Keratinocyte (primary cell): ENCODE results near the gene GPRC5A. TPM values are rescaled to one million over a fixed set of nuclear protein-coding genes. Genes with fewer than 3 reads are reported as not detected.
A peak's percentile ranks its signal among the peaks of the same experiment; 100 is the strongest.

Experiments used
- DNase-seq: peaks from one replicate; pipeline ENCODE4 v3.0.0-alpha.2; 2011; ENCODE audit warnings: low read depth, missing footprints, low spot score
- FAIRE-seq: peaks from 2 replicates; lab custom pipeline; 2011; peaks lifted over from hg19 to GRCh38; lab: Jason Lieb, UNC
- H2AFZ ChIP-seq: 2 replicates; pipeline ENCODE4 v1.6.0; 2012; ENCODE audit warnings: low read length, control low read depth, inconsistent platforms; ENCODE audit not compliant: control insufficient read depth
- H3K27ac ChIP-seq: 2 replicates; pipeline ENCODE4 v1.5.1; 2011; ENCODE audit warnings: low read length; ENCODE audit not compliant: control insufficient read depth, insufficient read depth
- H3K27me3 ChIP-seq: 3 replicates; pipeline ENCODE4 v1.6.0; 2011; ENCODE audit warnings: low read length; ENCODE audit not compliant: control insufficient read depth, insufficient read depth; ENCODE audit errors: extremely low read depth
- H3K36me3 ChIP-seq, 2 experiments: 2 replicates in 1 of 2; 3 replicates in 1 of 2; pipeline ENCODE4 v1.5.1; 2011; ENCODE audit warnings: low read length in 2 of 2, mild to moderate bottlenecking in 1 of 2; ENCODE audit not compliant: control insufficient read depth in 2 of 2, insufficient read depth in 2 of 2; ENCODE audit errors: extremely low read depth in 1 of 2
- H3K4me1 ChIP-seq: 3 replicates; pipeline ENCODE4 v1.5.1; 2011; ENCODE audit warnings: low read length; ENCODE audit not compliant: control insufficient read depth, insufficient read depth; ENCODE audit errors: extremely low read depth
- H3K4me2 ChIP-seq: 3 replicates; pipeline ENCODE4 v1.6.0; 2011; ENCODE audit warnings: low read depth, low read length; ENCODE audit not compliant: control insufficient read depth, insufficient read depth; ENCODE audit errors: extremely low read depth
- H3K4me3 ChIP-seq, 3 experiments: fragments of 200-600 bp in 1 of 3; sonication (generic) in 1 of 3; 2 replicates in 2 of 3; 3 replicates in 1 of 3; pipeline ENCODE4 v1.5.1; 2011 to 2016; ENCODE audit warnings: low read length in 3 of 3, mild to moderate bottlenecking in 3 of 3, control low read depth in 2 of 3, inconsistent platforms in 1 of 3, low read depth in 1 of 3, mixed read lengths in 1 of 3, mixed run types in 1 of 3, moderate library complexity in 1 of 3; ENCODE audit not compliant: control insufficient read depth in 2 of 3, insufficient read depth in 2 of 3; ENCODE audit errors: extremely low read depth in 1 of 3
- H3K79me2 ChIP-seq: 2 replicates; pipeline ENCODE4 v1.6.0; 2012; ENCODE audit warnings: low read length; ENCODE audit not compliant: control insufficient read depth, insufficient read depth
- H3K9ac ChIP-seq: 3 replicates; pipeline ENCODE4 v1.6.0; 2011; ENCODE audit warnings: low read length; ENCODE audit not compliant: control insufficient read depth, insufficient read depth; ENCODE audit errors: extremely low read depth
- H3K9me1 ChIP-seq: 3 replicates; pipeline ENCODE4 v1.6.0; 2011; ENCODE audit warnings: low read length; ENCODE audit not compliant: control insufficient read depth, insufficient read depth; ENCODE audit errors: extremely low read depth
- H3K9me3 ChIP-seq: 2 replicates; pipeline ENCODE4 v1.5.1; 2012; ENCODE audit warnings: low read depth, low read length; ENCODE audit not compliant: control insufficient read depth
- H4K20me1 ChIP-seq: 3 replicates; pipeline ENCODE4 v1.6.0; 2011; ENCODE audit warnings: low read length; ENCODE audit not compliant: control insufficient read depth, insufficient read depth; ENCODE audit errors: extremely low read depth
- EZH2 ChIP-seq: IDR thresholded peaks from one replicate; pipeline ENCODE4 v1.6.1; 2012; ENCODE audit warnings: inconsistent platforms, mild to moderate bottlenecking, low read length, moderate library complexity
- dilution Hi-C: fragments of 300-500 bp; cut with MboI; formaldehyde crosslinking; loops from one replicate; pipeline ENCODE4 v1.7.0; 2020; ENCODE audit warnings: low sequenced_read_pairs; ENCODE audit not compliant: extremely low pct_ligation_motif_present
- polyA plus RNA-seq, 5 experiments: library from polyadenylated mRNA; depleted of rRNA in 3 of 5; stranded (reverse) in 3 of 5; stranded (forward) in 1 of 5; unstranded in 1 of 5; fragments of >200 nt; gene quantifications; 1 replicate in 1 of 5; 2 replicates in 3 of 5; 3 replicates in 1 of 5; pipeline versions ENCODE4 v1.2.1 to v1.2.3, GENCODE V29; 2011 to 2012; ENCODE audit warnings: missing spikeins in 2 of 5, low read depth in 1 of 5, low replicate concordance in 1 of 5
- TF ChIP-seq, protein P1 (sequence below), 3 experiments: IDR thresholded peaks in 1 of 3; conservative IDR thresholded peaks in 1 of 3; optimal IDR thresholded peaks in 1 of 3; 2 replicates in 2 of 3; 3 replicates in 1 of 3; pipeline versions ENCODE3 to v1.5.1; 2011; ENCODE audit warnings: low read length in 3 of 3, mild to moderate bottlenecking in 3 of 3, moderate library complexity in 2 of 3, control low read depth in 1 of 3, inconsistent platforms in 1 of 3; ENCODE audit not compliant: insufficient read depth in 2 of 3; ENCODE audit errors: extremely low read depth in 1 of 3

GPRC5A gene
- polyA plus RNA-seq, 1 donor (not counting 4 experiments of a cell fraction or from before 2014, with no cell fraction given) = 25.5 TPM

- Histone ChIP-seq H3K9me1 (no peaks in the 10 kb centered on the region), H3K4me2 (peak overlapping the region; percentile 93), H3K9me3 (no peaks in the 10 kb centered on the region), H2AFZ (no peak overlapping the region), H3K9ac (peak overlapping the region; percentile 48), H3K79me2 (peaks cover 38% of the 10 kb centered on the region), H4K20me1 (no peaks in the 10 kb centered on the region), H3K27ac (peak overlapping the region; percentile 30), H3K4me1 (peaks cover 45% of the 10 kb centered on the region), H3K4me3 (peak overlapping the region; percentile 40 to 75 (median 55)), H3K27me3 (no peaks in the 10 kb centered on the region), H3K36me3 (no peaks in the 10 kb centered on the region)
- dilution Hi-C loops = no loop called here
- DNase-seq (no peak), FAIRE-seq (no peak)
- no peak for TF ChIP-seq EZH2
- TF ChIP-seq, protein P1, sequence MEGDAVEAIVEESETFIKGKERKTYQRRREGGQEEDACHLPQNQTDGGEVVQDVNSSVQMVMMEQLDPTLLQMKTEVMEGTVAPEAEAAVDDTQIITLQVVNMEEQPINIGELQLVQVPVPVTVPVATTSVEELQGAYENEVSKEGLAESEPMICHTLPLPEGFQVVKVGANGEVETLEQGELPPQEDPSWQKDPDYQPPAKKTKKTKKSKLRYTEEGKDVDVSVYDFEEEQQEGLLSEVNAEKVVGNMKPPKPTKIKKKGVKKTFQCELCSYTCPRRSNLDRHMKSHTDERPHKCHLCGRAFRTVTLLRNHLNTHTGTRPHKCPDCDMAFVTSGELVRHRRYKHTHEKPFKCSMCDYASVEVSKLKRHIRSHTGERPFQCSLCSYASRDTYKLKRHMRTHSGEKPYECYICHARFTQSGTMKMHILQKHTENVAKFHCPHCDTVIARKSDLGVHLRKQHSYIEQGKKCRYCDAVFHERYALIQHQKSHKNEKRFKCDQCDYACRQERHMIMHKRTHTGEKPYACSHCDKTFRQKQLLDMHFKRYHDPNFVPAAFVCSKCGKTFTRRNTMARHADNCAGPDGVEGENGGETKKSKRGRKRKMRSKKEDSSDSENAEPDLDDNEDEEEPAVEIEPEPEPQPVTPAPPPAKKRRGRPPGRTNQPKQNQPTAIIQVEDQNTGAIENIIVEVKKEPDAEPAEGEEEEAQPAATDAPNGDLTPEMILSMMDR (optimal IDR thresholded peaks at IDR 0.05 in 1 of 3, IDR thresholded peaks at IDR 0.05 in 1 of 3, conservative IDR thresholded peaks at IDR 0.05 in 1 of 3; ENCODE audit: extremely low read depth in 1 of 3, insufficient read depth in 2 of 3, low read length in 3 of 3) = no peak
Observed at GRCh38 chr12:12892681-12893141, 1.3 kb downstream of the GPRC5A start.

DNA sequence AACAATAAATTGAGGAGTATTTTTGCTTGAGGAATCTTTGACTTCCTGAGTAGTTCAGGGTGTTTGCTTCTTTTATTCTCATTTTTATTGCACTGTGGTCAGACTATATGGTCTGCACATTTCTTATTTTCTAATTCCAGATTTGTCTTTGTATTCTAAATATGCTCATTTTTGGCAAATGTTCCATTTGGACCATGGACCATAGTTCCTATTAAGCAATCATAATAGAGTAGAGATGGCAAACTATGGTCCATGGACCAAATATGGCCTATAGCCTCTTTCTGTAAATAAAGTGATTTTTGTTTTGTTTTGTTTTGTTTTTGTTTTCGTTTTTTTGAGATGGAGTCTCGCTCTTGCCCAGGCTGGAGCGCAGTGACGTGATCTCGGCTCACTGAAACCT, 2.1 kb downstream of the GPRC5A start:
- Histone ChIP-seq H3K79me2 (peaks cover 44% of the 10 kb centered on the region), H3K9ac (no peak overlapping the region), H3K9me3 (no peaks in the 10 kb centered on the region), H3K27me3 (no peaks in the 10 kb centered on the region), H3K9me1 (no peaks in the 10 kb centered on the region), H3K4me3 (peak overlapping the region in 1 of 3 experiments; percentile 7), H3K4me1 (peaks cover 47% of the 10 kb centered on the region), H3K27ac (no peak overlapping the region), H3K36me3 (no peaks in the 10 kb centered on the region), H2AFZ (no peak overlapping the region), H4K20me1 (no peaks in the 10 kb centered on the region), H3K4me2 (peak overlapping the region; percentile 93)
- TF ChIP-seq, protein P1 (optimal IDR thresholded peaks at IDR 0.05 in 1 of 3, IDR thresholded peaks at IDR 0.05 in 1 of 3, conservative IDR thresholded peaks at IDR 0.05 in 1 of 3; ENCODE audit: extremely low read depth in 1 of 3, insufficient read depth in 2 of 3, low read length in 3 of 3) = no peak
- TF ChIP-seq EZH2 = no peak
- FAIRE-seq = no peak
- dilution Hi-C loops = no loop called here
- no peak for DNase-seq
